ENCODE results near the gene CDC14B.

CDC14B gene

DNA sequence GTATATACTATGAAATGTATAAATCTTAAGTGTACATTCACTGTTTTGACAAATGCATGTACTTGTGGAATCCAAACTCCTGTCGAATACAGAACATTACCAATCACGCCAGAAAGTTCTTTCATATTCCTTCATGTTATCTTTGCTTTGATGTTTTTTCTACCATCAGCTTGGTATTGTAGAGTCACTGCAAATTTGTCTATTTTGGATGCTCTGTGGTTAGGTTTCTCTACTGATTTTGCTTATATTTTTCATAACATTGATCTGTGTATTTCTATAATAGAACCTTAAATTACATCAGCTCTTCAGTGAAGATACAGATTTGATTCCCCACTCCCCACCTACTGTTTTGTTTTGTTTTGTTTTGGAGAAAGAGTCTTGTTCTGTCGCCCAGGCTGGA lies 138.9 kb downstream of the CDC14B start:
- no peak for DNase-seq

DNA sequence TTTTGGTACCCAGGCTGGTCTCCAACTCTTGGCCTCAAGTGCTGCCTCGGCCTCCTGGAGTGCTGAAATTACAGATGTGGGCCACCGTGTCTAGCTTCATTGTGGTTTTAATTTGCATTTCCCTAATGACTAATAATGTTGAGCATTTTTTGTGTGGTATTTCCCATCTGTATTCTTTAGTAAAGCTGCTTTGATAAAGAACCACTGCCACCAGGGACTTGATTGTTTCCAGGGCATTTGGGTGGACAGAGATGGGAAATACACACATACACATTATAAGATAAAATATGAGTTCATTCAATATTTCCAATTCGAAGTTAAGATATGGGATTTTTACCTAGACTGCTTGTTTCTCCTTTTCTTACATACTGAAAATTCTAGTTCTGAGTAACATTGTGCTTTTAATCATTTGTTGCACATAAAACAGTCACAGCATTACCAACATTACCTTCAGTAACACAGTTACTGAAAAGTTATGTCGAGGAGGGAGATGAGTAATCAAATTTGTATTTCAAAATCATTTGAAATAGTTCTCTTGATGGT lies 140.7 kb downstream of the CDC14B start:
- DNase-seq = no peak

DNA sequence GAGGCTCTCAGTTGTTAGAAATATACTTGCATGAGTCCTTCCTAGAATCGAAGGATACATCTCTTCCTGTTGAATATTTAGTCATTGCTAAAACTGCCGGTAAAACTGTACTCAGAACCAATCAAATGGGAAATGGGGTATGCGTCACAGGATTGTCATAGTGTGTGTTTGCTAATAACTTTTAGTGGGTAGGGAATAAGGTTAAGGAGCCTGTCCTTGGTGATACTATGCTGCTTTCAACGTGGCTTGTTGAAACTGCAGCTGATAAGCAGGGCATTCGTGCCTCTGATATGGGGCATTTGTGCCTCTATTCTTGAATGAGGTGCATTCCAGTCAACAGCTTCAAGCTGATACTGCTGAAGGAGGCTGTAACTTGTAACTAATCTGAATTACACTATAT lies 143.1 kb downstream of the CDC14B start:
- DNase-seq = no peak

DNA sequence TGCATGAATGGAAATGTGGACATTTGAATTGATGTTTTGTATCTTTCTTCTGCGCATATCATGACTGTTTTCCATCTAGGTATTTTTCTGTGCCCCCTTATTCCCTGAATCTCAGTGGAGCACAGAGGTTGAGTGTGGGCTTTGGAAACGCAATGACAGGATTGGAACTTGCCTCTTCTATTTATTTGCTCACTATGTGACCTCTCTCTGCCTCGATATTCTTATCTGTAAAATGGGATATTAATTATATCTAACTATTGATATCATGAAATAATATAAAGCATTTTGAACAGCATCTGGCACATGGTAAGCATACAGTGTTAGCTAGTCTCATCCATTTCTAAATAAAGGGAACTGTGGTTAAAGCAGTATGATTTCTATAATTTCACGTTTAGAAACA lies 143.6 kb downstream of the CDC14B start:
- no peak for DNase-seq

DNA sequence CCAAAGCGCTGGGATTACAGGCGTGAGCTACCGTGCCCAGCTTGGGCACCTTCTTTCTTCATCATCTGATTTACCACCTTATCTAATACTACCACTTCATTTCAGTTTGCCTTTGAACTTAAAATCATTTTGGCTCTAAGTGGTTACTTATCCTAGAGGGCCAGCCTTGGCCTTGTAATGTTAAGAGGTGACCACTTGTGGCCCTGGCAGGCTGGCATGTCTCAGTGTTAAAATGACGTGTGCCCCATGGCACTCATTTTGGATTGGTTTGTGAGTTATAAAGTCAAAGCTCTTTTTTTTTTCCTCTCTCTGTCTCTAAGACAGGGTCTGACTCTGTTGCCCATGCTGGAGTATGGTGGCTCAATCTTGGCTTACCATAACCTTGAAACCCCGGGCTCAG lies 151.9 kb downstream of the CDC14B start:
- no peak for DNase-seq

DNA sequence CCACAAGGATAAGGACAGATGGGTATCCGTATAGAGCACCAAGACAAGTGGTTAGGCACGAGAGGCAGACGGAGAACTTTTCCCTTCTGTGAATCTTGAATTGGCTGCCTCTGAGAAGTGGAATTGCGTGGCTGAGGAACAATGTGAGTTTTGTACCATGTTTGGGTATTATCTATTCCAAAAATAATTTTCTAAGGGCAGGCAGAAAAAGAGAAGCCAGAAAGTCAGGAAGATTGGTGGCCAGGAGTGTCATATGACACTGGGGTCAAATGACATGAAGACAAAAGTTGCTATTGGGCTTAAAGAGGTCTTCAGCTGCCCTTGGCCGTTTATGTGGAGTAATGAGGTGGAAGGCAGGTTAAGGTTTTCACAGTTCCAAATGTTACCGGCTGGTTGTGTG lies 155.2 kb downstream of the CDC14B start:
- DNase-seq = no peak

DNA sequence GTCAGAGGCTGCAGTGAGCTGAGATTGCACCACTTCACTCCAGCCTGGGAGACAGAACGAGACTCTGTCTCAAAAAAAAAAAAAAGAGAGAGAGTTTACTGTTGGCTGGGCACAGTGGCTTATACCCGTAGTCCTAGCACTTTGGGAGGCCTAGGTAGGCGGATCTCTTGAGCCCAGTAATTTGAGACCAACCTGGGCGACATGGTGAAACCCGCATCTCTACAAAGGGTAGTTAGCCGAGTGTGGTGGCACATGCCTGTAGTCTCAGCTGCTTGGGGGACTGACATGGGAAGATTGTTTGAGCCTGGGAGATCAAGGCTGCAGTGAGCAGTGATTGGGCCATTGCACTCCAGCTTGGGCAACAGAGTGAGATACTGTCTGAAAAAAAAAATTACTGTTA lies 157.1 kb downstream of the CDC14B start:
- DNase-seq = no peak

DNA sequence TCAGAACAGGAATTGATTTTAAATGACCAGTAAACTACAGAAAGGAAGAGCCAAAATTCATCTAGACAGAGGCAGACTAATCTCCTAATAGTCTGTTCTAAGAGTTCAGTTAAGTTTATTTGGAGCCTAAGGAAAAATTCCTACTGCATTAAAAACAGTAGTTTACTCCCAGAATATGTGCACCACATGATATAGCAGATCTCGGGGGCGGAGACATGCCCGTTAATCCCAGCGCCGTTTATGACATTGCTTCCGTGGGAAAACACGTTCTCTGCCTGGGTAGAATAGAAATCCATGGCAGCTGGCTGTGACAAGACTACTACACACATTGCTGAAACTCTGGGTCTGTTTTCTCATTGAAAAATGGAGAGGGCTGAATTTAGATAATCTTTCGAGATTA lies 158.3 kb downstream of the CDC14B start:
- DNase-seq = no peak

DNA sequence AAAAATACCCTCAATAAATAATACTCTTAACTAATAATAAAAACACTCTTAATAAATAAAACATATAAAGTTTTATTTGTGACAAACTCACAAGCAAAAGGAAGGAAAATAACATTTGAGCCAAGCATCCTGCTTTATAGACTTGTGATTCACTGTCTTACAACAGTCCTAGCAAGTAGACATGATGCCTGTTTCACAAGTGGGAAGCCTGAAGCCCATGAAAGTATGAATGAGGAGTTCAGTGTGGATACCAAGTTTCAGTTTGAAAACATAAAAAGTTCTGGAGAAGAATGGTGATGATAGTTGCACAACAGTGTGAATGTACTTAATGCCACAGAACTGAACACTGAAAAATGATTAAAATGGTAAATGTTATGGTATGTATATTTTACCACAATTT lies 158.8 kb downstream of the CDC14B start:
- DNase-seq = no peak

DNA sequence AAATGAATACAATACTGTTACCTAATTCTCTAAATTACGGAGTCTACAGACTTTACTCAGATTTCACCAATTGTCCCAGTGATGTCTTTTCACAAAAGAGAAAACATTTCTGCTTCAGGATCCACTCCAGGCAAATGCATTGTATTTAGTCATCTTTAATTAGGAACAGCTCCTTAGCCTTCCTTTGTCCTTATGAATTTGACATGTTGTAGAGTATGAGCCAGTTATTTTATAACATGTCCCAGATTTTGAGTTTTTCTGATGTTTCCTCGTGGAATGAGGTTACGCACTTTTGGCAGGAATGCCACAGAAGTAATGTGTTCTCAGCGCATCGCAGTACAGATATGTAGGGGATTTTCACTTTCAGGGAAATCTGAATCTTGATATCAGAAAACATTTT lies 159.2 kb downstream of the CDC14B start:
- no peak for DNase-seq

DNA sequence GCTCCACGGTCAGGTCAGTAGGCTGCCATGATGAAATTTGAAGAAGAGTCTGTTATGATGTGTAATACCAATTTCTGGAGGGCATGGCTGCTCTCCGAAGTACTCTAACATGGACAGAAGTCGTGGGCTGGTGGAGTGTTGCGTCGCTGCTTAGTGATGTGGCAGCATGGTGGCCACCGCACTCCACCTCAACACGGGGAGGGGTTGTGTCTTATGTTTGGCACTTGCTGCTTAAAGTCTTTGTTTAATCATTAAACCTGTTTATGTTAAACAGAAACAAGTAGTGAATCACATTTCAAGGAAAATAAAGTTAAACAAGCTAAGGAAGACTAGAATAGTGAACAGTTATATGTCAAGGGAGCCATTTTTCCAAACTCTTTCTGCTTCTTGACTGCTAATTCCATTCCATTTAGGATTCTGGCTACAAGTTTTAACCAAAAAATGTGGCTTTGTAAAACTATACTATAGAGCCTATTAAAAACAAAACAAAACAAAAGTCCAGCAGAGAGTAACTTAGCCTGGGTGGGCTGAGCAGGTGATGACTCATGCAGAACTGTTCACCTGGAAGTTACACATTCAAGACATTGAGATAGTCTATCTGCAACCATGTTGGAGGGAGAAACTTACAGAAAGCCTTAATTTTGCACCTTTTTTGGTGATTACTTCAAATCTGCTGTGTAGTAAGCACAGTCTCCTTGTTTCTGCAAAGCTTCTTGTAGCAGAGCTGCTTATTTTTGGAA lies 160.2 kb downstream of the CDC14B start:
- no peak for DNase-seq

DNA sequence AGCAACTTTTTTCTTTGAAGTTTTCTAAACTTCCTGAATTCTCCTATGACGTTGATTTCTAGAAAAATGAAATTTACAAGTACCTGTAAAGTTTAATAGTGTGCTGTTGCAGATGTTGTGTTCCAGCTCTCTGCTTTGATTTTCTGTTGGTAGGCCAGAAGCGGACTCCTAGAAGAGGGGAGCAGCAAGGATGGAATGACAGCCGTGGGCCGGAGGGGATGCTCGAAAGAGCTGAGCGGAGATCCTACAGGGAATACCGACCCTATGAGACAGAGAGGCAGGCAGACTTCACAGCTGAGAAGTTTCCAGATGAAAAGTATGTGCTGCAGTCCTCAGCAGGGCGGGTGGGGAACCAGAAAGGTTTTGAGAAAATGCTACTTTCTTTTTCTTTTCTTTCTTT lies 161.4 kb downstream of the CDC14B start:
- DNase-seq = no peak

DNA sequence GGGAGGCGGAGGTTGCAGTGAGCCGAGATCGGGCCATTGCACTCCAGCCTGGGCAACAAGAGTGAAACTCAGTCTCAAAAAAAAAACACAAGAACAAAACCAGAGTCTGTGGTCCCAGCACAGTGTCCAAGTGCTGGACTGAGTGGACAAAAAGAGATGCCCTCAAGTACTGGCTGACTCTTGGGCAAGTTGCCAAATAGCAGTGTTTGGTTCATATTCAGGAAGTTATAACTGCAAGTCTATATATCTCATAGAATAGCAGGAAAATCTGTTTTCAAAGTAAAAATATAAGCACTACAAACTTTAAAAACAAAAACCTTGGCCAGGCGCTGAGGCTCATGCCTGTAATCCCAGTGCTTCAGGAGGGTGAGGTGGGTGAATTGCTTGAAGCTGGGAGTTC lies 162.4 kb downstream of the CDC14B start:
- no peak for DNase-seq

DNA sequence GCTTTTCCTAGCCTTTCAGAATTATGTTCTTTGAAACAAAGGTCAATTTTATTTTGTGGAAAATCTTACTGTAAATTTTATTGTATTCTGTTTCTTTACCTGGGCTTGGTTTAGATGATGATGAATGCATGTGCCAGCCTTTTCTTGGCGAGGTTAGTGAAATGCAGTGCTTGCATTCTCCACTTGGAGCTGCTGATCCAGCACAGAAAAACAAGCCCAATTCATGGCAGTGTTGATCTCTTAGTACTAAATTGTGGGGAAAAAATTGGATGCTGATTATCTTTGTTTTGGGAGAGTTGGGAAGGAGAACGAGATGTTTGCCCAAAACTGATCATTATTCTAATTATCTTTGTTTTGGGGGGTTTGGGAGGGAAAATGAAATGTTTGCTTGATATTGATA lies 166.0 kb downstream of the CDC14B start:
- no peak for DNase-seq

DNA sequence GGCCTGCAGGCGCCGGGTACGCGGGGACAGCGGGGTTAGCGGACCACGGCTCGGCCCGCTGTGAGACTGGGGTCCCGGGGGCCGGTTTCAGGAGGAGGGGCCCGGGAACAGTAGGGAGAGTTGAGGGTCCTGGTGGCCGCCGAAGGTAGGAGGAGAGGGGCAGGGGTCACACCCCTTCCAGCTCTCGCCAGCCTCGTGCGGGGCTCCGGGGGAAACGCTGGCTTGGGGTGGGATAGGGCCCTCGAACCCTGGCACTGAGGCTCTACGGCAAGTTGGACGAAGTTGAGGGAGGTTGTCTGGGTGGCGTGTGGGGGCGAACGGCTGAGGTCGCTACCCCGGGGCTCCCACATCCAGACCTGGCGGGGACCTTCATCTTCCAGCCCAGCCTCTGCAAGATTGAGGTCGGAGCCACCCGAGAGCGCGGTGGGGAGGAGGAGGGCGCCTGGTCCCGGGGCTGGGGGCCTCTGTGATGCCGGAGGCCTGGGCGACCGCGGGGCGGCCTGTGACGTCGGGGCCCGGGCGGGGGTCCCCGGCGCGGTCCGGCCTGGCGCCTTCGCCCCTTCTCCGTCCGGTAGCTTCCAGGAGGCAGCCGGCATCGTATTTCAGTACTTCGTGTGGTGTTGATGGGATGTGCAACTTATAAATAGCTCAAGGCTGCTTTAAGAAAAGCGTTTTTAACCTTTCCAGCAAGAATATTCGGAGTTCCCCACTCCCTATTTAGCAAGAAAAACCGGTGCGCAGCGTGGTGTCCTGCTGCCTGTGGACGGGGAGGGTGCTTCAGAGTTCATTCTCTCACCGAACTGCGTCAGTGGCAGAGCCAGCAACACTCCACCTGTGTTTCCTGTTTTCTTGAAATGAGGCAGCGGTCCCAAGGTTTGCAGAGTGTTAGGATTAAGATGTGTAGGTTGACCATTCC lies 168.8 kb downstream of the CDC14B start:
- DNase-seq = peak; percentile 21

All from NCI-H146 (cell line).